ENCODE results near the gene SVOP.

DNA sequence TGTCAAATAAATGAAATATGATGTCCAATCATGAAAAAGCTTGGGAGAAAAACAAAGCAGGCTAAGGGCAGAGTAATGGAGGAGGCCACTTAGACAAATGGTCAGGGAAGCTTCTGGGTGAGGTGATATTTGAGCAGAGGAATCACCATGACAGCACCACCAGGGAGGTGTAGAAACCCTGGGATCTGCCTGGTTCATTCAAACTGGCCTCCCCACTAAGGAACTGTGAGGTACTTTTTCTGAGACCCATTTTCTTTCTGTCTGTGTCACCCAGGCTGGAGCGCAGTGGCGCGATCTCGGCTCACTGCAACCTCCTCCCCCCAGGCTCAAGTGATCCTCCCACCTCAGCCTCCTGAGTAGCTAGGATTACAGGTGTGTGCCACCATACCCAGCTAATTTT, 155.7 kb downstream of the SVOP start:
- TF ChIP-seq POLR2A (IDR thresholded peaks at IDR 0.05), result no peak
- TF ChIP-seq, protein P1, sequence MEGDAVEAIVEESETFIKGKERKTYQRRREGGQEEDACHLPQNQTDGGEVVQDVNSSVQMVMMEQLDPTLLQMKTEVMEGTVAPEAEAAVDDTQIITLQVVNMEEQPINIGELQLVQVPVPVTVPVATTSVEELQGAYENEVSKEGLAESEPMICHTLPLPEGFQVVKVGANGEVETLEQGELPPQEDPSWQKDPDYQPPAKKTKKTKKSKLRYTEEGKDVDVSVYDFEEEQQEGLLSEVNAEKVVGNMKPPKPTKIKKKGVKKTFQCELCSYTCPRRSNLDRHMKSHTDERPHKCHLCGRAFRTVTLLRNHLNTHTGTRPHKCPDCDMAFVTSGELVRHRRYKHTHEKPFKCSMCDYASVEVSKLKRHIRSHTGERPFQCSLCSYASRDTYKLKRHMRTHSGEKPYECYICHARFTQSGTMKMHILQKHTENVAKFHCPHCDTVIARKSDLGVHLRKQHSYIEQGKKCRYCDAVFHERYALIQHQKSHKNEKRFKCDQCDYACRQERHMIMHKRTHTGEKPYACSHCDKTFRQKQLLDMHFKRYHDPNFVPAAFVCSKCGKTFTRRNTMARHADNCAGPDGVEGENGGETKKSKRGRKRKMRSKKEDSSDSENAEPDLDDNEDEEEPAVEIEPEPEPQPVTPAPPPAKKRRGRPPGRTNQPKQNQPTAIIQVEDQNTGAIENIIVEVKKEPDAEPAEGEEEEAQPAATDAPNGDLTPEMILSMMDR (IDR thresholded peaks at IDR 0.05), result no peak
- TF ChIP-seq EP300 (IDR thresholded peaks at IDR 0.05), result no peak
- no peak for TF ChIP-seq POLR2AphosphoS5 (IDR thresholded peaks at IDR 0.05)
